ENCODE measurements around the gene TTC24. TPM values are rescaled to one million over a fixed set of nuclear protein-coding genes. Genes with fewer than 3 reads are reported as not detected.

Gene TTC24
- polyA plus RNA-seq, 1 of the 3 experiments (the other 2 are of a cell fraction) = not detected

- TF ChIP-seq, protein P1, sequence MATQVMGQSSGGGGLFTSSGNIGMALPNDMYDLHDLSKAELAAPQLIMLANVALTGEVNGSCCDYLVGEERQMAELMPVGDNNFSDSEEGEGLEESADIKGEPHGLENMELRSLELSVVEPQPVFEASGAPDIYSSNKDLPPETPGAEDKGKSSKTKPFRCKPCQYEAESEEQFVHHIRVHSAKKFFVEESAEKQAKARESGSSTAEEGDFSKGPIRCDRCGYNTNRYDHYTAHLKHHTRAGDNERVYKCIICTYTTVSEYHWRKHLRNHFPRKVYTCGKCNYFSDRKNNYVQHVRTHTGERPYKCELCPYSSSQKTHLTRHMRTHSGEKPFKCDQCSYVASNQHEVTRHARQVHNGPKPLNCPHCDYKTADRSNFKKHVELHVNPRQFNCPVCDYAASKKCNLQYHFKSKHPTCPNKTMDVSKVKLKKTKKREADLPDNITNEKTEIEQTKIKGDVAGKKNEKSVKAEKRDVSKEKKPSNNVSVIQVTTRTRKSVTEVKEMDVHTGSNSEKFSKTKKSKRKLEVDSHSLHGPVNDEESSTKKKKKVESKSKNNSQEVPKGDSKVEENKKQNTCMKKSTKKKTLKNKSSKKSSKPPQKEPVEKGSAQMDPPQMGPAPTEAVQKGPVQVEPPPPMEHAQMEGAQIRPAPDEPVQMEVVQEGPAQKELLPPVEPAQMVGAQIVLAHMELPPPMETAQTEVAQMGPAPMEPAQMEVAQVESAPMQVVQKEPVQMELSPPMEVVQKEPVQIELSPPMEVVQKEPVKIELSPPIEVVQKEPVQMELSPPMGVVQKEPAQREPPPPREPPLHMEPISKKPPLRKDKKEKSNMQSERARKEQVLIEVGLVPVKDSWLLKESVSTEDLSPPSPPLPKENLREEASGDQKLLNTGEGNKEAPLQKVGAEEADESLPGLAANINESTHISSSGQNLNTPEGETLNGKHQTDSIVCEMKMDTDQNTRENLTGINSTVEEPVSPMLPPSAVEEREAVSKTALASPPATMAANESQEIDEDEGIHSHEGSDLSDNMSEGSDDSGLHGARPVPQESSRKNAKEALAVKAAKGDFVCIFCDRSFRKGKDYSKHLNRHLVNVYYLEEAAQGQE (IDR thresholded peaks at IDR 0.05; ENCODE audit: low read depth, low read length) = no peak
Observed at GRCh38 chr1:156565519-156565918, 14.0 kb upstream of the TTC24 start (continued).

GRCh38 chr1:156566436-156566835 lies 13.1 kb upstream of the TTC24 start:
- ChIA-PET POLR2A (no interaction called here), CTCF (interaction anchor here (0.9 to 1.3 kb wide), 4 partner anchors 17 to 121 kb away, joined by 3 to 5 read pairs (median 4); no protein-coding TSS in a partner anchor)
- Histone ChIP-seq H3K9me3 (no peaks in the 10 kb centered on the region), H3K9ac (no peak overlapping the region), H4K20me1 (ENCODE audit: insufficient read depth) (peaks cover 4% of the 10 kb centered on the region; the same call in 1 of the 2 replicates), H3F3A (replicated peaks; ENCODE audit: insufficient read depth) (peaks cover 10% of the 10 kb centered on the region), H3K36me3 (replicated peaks in 1 of 2; ENCODE audit: control insufficient read depth in 1 of 2, insufficient read depth in 2 of 2, low read length in 1 of 2) (peaks cover 14 to 44% of the 10 kb centered on the region in 2 experiments), H3K4me3 (ENCODE audit: low read depth in 2 of 2, low read length in 1 of 2) (no peak overlapping the region), H3K79me2 (ENCODE audit: insufficient read depth) (peaks cover 26% of the 10 kb centered on the region), H2AFZ (ENCODE audit: low read depth) (no peak overlapping the region), H3K27me3 (ENCODE audit: insufficient read depth) (no peaks in the 10 kb centered on the region), H3K4me2 (no peak overlapping the region), H3K27ac (ENCODE audit: low read depth in 2 of 2, low read length in 1 of 2) (no peak overlapping the region), H3K4me1 (ENCODE audit: control insufficient read depth in 1 of 2, insufficient read depth in 2 of 2, low read depth in 1 of 2, low read length in 1 of 2) (peaks cover 3 to 7% of the 10 kb centered on the region in 2 experiments; a peak in 3 of 4 replicates), H3K9me2 (no peaks in the 10 kb centered on the region)
- no peak for DNase-seq
- TF ChIP-seq TAF1 (IDR thresholded peaks at IDR 0.05; ENCODE audit: borderline replicate concordance, low read depth, low read length) = no peak
- WGBS (ENCODE audit: low lambda C conversion rate) = 92% methylated on average over 4 of the region's 4 CpGs

DNA sequence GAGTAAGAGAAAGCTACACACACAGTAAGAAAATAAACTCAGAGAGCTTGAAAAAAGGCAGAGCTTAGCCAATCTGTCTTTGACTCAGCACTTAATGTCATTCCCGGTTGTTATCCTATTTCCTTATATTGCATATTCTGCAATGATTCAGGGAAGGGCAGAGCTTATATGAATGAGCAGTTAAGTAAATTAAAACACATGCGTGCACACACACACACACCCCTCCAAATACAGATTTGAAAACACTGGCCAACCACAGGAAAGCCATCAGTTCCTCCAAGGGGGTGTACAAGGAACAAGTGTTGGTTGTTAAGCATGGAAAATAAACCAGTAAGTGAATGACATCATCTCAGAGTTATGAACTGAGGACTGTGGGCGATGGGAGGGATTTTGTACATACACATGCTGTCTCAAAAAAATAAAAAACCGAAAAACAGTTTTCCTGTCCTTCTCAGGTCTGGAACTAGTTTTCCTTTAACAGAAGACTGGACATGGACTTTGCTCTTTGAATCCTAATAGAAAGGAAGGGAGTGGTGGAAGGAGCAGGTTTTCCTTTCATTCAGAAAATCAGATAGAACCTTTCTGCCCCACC lies 8.2 kb upstream of the TTC24 start:
- POLR2A ChIA-PET = interaction anchor here (0.7 kb wide), 2 partner anchors 22 to 376 kb away, joined by 3 read pairs; no protein-coding TSS in a partner anchor

More for the DNA sequence above, 8.2 kb upstream of the TTC24 start:
- DNase-seq = no peak
- H3K4me3 ChIP-seq (ENCODE audit: low read depth in 2 of 2, low read length in 1 of 2) = peak overlapping the region; percentile 67 to 72
- peaks cover 8% of the 10 kb centered on the region in 2 experiments for H3K36me3 ChIP-seq (replicated peaks in 1 of 2; ENCODE audit: control insufficient read depth in 1 of 2, insufficient read depth in 2 of 2, low read length in 1 of 2)
- H3K4me1 ChIP-seq (ENCODE audit: control insufficient read depth in 1 of 2, insufficient read depth in 2 of 2, low read depth in 1 of 2, low read length in 1 of 2) = peaks cover 7 to 15% of the 10 kb centered on the region in 2 experiments; a peak in 3 of 4 replicates
- no peaks in the 10 kb centered on the region for H3K9me2 ChIP-seq
- H3K9ac ChIP-seq = peak overlapping the region; percentile 72
- TF ChIP-seq JUND (IDR thresholded peaks at IDR 0.05) (peak; percentile 26; the same call in 1 of the 2 replicates), TCF12 (IDR thresholded peaks at IDR 0.05) (peak; percentile 48), TAF1 (IDR thresholded peaks at IDR 0.05; ENCODE audit: borderline replicate concordance, low read depth, low read length) (0 out of 2 replicates have a peak, but pooled peaks have one; percentile 17), SIN3A (IDR thresholded peaks at IDR 0.05; ENCODE audit: borderline replicate concordance, low read depth, low read length) (peak; percentile 42; the same call in 1 of the 2 replicates), NFIC (IDR thresholded peaks at IDR 0.05; ENCODE audit: borderline replicate concordance) (no peak), SMC3 (IDR thresholded peaks at IDR 0.05; ENCODE audit: low read depth, low read length) (no peak), PBX3 (IDR thresholded peaks at IDR 0.05) (peak; percentile 48; the same call in 1 of the 2 replicates), FOSL2 (IDR thresholded peaks at IDR 0.05; ENCODE audit: borderline replicate concordance, low read depth) (peak; percentile 18; the same call in 1 of the 2 replicates)
- peak overlapping the region; percentile 68; the same call in 1 of the 2 replicates for H2AFZ ChIP-seq (ENCODE audit: low read depth)
- peak overlapping the region; percentile 83 for H3K4me2 ChIP-seq
- CTCF ChIA-PET = interaction anchor here (0.8 to 2.5 kb wide), 10 partner anchors 12 to 186 kb away, joined by 3 to 13 read pairs (median 4); partner anchors contain the start of gene NAXE
- H3K27me3 ChIP-seq (ENCODE audit: insufficient read depth) = no peaks in the 10 kb centered on the region
- 4% methylated on average over 4 of the region's 4 CpGs for WGBS (ENCODE audit: low lambda C conversion rate)
- H3F3A ChIP-seq (replicated peaks; ENCODE audit: insufficient read depth) = peaks cover 14% of the 10 kb centered on the region
- no peaks in the 10 kb centered on the region for H3K9me3 ChIP-seq
- peaks cover 34% of the 10 kb centered on the region for H3K79me2 ChIP-seq (ENCODE audit: insufficient read depth)
- peaks cover 4% of the 10 kb centered on the region; the same call in 1 of the 2 replicates for H4K20me1 ChIP-seq (ENCODE audit: insufficient read depth)
- peak overlapping the region in 1 of 2 experiments; percentile 83; a peak in 2 of 4 replicates for H3K27ac ChIP-seq (ENCODE audit: low read depth in 2 of 2, low read length in 1 of 2)

Measured in SK-N-SH (cell line).